ENCODE results near the gene ACVR2B.
A peak's percentile ranks its signal among the peaks of the same experiment; 100 is the strongest.

The ACVR2B gene

DNA sequence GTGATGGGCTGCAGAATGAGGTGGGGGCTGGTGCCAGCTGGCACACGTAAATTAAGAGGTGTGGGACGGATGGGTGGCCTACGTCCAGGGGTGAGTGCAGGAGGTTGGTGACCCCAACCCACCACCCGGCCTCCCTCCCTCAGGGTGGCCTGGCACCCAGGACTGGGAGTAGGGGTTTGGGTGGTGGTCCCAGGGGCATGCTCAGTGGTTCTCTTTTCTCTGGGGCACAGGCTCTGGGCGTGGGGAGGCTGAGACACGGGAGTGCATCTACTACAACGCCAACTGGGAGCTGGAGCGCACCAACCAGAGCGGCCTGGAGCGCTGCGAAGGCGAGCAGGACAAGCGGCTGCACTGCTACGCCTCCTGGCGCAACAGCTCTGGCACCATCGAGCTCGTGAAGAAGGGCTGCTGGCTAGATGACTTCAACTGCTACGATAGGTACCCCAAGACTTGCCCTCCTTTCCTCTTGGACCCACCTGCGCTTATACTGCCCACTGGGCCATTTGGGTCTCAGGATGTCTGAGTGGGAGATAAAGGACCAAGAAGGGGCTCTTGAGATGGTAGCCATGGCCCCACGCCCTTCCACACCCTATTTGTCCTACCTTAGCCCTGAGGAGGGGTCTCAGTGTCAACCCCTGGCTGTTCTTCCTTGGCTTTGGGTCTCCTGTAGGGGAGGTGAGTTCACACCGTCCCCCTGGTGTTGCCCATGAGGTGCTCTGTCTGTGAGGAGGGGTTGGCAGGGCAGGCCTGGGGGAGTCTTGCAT lies 23.5 kb downstream of the ACVR2B start:
- H3K27me3 ChIP-seq (ENCODE audit: insufficient read depth, poor library complexity, severe bottlenecking), result no peaks in the 10 kb centered on the region
- TF ChIP-seq, protein P1, sequence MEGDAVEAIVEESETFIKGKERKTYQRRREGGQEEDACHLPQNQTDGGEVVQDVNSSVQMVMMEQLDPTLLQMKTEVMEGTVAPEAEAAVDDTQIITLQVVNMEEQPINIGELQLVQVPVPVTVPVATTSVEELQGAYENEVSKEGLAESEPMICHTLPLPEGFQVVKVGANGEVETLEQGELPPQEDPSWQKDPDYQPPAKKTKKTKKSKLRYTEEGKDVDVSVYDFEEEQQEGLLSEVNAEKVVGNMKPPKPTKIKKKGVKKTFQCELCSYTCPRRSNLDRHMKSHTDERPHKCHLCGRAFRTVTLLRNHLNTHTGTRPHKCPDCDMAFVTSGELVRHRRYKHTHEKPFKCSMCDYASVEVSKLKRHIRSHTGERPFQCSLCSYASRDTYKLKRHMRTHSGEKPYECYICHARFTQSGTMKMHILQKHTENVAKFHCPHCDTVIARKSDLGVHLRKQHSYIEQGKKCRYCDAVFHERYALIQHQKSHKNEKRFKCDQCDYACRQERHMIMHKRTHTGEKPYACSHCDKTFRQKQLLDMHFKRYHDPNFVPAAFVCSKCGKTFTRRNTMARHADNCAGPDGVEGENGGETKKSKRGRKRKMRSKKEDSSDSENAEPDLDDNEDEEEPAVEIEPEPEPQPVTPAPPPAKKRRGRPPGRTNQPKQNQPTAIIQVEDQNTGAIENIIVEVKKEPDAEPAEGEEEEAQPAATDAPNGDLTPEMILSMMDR (IDR thresholded peaks at IDR 0.05; ENCODE audit: poor library complexity, severe bottlenecking), result no peak
- H3K4me3 ChIP-seq (ENCODE audit: severe bottlenecking), result no peak overlapping the region
- ATAC-seq (ENCODE audit: low read depth) (no peak), DNase-seq (ENCODE audit: low spot score) (no peak)
- peaks cover 26% of the 10 kb centered on the region for H3K36me3 ChIP-seq (ENCODE audit: low read depth)
- no peak overlapping the region for H3K27ac ChIP-seq (ENCODE audit: poor library complexity, severe bottlenecking)
- H3K4me1 ChIP-seq (ENCODE audit: insufficient read depth, poor library complexity, severe bottlenecking), result no peaks in the 10 kb centered on the region
- H3K9me3 ChIP-seq (ENCODE audit: severe bottlenecking), result no peaks in the 10 kb centered on the region

DNA sequence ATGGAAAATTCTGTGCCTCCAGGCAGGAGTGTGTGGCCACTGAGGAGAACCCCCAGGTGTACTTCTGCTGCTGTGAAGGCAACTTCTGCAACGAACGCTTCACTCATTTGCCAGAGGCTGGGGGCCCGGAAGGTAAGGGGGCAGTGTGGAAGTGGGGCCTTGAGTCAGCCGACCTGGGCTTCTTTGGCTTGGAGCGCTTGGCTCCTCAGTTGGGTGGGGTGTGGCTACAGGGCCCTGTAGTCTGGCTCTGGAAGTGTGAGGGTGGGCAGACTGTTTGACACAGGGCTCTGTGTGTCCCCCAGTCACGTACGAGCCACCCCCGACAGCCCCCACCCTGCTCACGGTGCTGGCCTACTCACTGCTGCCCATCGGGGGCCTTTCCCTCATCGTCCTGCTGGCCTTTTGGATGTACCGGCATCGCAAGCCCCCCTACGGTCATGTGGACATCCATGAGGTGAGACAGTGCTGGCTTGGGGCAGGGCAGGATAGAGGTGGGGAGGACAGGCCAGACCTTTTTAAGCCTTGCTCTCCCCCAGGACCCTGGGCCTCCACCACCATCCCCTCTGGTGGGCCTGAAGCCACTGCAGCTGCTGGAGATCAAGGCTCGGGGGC lies 24.3 kb downstream of the ACVR2B start:
- Histone ChIP-seq H3K9me3 (ENCODE audit: severe bottlenecking) (no peaks in the 10 kb centered on the region), H3K4me1 (ENCODE audit: insufficient read depth, poor library complexity, severe bottlenecking) (no peaks in the 10 kb centered on the region), H3K4me3 (ENCODE audit: severe bottlenecking) (no peak overlapping the region), H3K27ac (ENCODE audit: poor library complexity, severe bottlenecking) (no peak overlapping the region), H3K27me3 (ENCODE audit: insufficient read depth, poor library complexity, severe bottlenecking) (no peaks in the 10 kb centered on the region), H3K36me3 (ENCODE audit: low read depth) (peaks cover 32% of the 10 kb centered on the region)
- TF ChIP-seq, protein P1 (IDR thresholded peaks at IDR 0.05; ENCODE audit: poor library complexity, severe bottlenecking), result no peak
- DNase-seq (ENCODE audit: low spot score) (no peak), ATAC-seq (ENCODE audit: low read depth) (no peak)

DNA sequence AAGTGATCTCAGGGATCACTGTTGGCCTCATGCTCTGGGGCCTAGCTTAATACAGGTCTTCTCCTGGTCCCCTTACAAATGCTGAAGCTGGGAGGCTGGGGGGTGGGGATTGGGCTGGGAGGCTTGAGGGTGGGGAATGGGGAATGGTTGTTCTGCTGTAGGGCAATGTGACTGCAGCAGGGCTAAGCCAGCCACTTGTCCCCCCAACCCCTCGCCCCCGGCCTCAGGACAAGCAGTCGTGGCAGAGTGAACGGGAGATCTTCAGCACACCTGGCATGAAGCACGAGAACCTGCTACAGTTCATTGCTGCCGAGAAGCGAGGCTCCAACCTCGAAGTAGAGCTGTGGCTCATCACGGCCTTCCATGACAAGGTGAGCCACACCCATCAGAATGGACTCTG lies 25.2 kb downstream of the ACVR2B start:
- DNase-seq (ENCODE audit: low spot score) (no peak), ATAC-seq (ENCODE audit: low read depth) (no peak)
- H3K9me3 ChIP-seq (ENCODE audit: severe bottlenecking), result no peaks in the 10 kb centered on the region
- H3K36me3 ChIP-seq (ENCODE audit: low read depth), result peaks cover 34% of the 10 kb centered on the region
- TF ChIP-seq, protein P1 (IDR thresholded peaks at IDR 0.05; ENCODE audit: poor library complexity, severe bottlenecking), result no peak
- H3K27me3 ChIP-seq (ENCODE audit: insufficient read depth, poor library complexity, severe bottlenecking), result no peaks in the 10 kb centered on the region
- no peak overlapping the region for H3K4me3 ChIP-seq (ENCODE audit: severe bottlenecking)
- no peak overlapping the region for H3K27ac ChIP-seq (ENCODE audit: poor library complexity, severe bottlenecking)
- H3K4me1 ChIP-seq (ENCODE audit: insufficient read depth, poor library complexity, severe bottlenecking), result no peaks in the 10 kb centered on the region

DNA sequence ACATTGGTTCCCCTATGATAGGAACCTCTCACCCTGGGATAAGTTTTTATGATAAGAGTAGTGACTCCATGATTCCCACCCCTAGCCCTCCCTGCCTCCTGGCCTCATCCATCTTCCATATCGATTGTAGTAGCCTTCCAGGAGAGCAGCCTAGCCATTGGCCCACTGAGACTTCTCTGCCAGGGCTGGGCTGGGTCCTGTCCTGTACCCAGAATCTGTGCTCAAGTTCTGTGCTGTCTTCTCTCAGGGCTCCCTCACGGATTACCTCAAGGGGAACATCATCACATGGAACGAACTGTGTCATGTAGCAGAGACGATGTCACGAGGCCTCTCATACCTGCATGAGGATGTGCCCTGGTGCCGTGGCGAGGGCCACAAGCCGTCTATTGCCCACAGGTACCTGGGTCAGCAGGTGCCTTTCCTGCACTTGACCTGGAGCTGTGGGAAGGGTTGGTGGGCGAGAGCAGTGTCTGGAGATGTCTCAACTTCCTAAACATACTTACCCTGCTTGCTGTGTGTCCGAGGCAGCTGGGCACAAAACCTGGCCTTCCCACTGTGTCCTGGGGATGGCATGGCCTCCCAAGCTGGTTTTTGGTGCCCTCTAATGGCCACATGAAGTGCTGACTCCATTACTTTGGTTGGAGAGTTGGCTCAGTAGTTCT lies 25.9 kb downstream of the ACVR2B start:
- ATAC-seq (ENCODE audit: low read depth) (peak; percentile 80), DNase-seq (ENCODE audit: low spot score) (no peak)
- H3K4me1 ChIP-seq (ENCODE audit: insufficient read depth, poor library complexity, severe bottlenecking), result no peaks in the 10 kb centered on the region
- H3K36me3 ChIP-seq (ENCODE audit: low read depth), result peaks cover 38% of the 10 kb centered on the region
- H3K9me3 ChIP-seq (ENCODE audit: severe bottlenecking), result no peaks in the 10 kb centered on the region
- H3K4me3 ChIP-seq (ENCODE audit: severe bottlenecking), result no peak overlapping the region
- no peaks in the 10 kb centered on the region for H3K27me3 ChIP-seq (ENCODE audit: insufficient read depth, poor library complexity, severe bottlenecking)
- TF ChIP-seq, protein P1 (IDR thresholded peaks at IDR 0.05; ENCODE audit: poor library complexity, severe bottlenecking), result peak; percentile 94
- H3K27ac ChIP-seq (ENCODE audit: poor library complexity, severe bottlenecking), result no peak overlapping the region
